Smooth muscle cell (in vitro differentiated cells): Measurements from ENCODE around the gene GEMIN4. TPM values are rescaled to one million over a fixed set of nuclear protein-coding genes. Genes with fewer than 3 reads are reported as not detected.

Experiments
- DNase-seq: peaks from one replicate; lab custom pipeline; 2025; ENCODE audit not compliant: unreplicated experiment; lab: John Stamatoyannopoulos, UW
- H2AFZ ChIP-seq: fragments of 200-600 bp; sonication (generic); 2 replicates; pipeline ENCODE4 v1.6.0; 2016; ENCODE audit warnings: antibody characterized with exemption, low read depth, mild to moderate bottlenecking
- H3F3A ChIP-seq: fragments of 200-600 bp; sonication (generic); 2 replicates; pipeline ENCODE4 v1.6.0; 2017; ENCODE audit warnings: antibody characterized with exemption, low read depth
- H3K27ac ChIP-seq: fragments of 200-600 bp; sonication (generic); 2 replicates; pipeline ENCODE4 v1.5.1; 2016; ENCODE audit warnings: low read depth, mild to moderate bottlenecking
- H3K27me3 ChIP-seq: fragments of 200-600 bp; sonication (generic); 2 replicates; pipeline ENCODE4 v1.6.1; 2016; ENCODE audit warnings: low read depth, mild to moderate bottlenecking
- H3K36me3 ChIP-seq: fragments of 200-600 bp; sonication (generic); 2 replicates; pipeline ENCODE4 v1.5.1; 2016; ENCODE audit warnings: low read depth
- H3K4me1 ChIP-seq: fragments of 200-600 bp; sonication (generic); 2 replicates; pipeline ENCODE4 v1.5.1; 2016; ENCODE audit warnings: low read depth
- H3K4me2 ChIP-seq: fragments of 200-600 bp; sonication (generic); 2 replicates; pipeline ENCODE4 v1.6.0; 2016; ENCODE audit warnings: mild to moderate bottlenecking
- H3K4me3 ChIP-seq: fragments of 200-600 bp; sonication (generic); 2 replicates; pipeline ENCODE4 v1.5.1; 2016; ENCODE audit warnings: mild to moderate bottlenecking
- H3K79me2 ChIP-seq: fragments of 200-600 bp; sonication (generic); 2 replicates; pipeline ENCODE4 v1.6.0; 2016; ENCODE audit warnings: low read depth, mild to moderate bottlenecking
- H3K9ac ChIP-seq: fragments of 200-600 bp; sonication (generic); 2 replicates; pipeline ENCODE4 v1.6.0; 2016; ENCODE audit warnings: low read depth
- H3K9me3 ChIP-seq: fragments of 200-600 bp; sonication (generic); replicated peaks from 2 replicates; pipeline ENCODE4 v1.5.1; 2016; ENCODE audit warnings: low read depth
- H4K20me1 ChIP-seq: fragments of 200-600 bp; sonication (generic); 2 replicates; pipeline ENCODE4 v1.6.0; 2016; ENCODE audit warnings: low read depth
- CTCF ChIP-seq: fragments of 200-600 bp; sonication (generic); IDR thresholded peaks from 2 replicates; pipeline ENCODE4 v1.5.1; 2017; ENCODE audit warnings: borderline replicate concordance, mild to moderate bottlenecking, antibody characterized with exemption; ENCODE audit not compliant: insufficient read depth, poor library complexity, severe bottlenecking
- WGBS: methylation state at CpG from one replicate; pipeline ENCODE4 v1.1.7; 2016; ENCODE audit warnings: low lambda C conversion rate; 5-methylcytosine and 5-hydroxymethylcytosine counted together
- polyA plus RNA-seq: library from polyadenylated mRNA; unstranded; fragments of >200 nt; fragmentation: Nextera tagmentation; extraction: Ambion mirVana; gene quantifications from 2 replicates; pipeline ENCODE4 v1.2.1, GENCODE V29; 2016
- total RNA-seq: library from RNA; depleted of rRNA; stranded (reverse); fragments of >200 nt; gene quantifications from 2 replicates; pipeline ENCODE4 v1.2.3, GENCODE V29; 2014

Gene GEMIN4
- total and polyA plus RNA-seq, 2 experiments from 2014 or later = 10.5 to 18.8 TPM

- peak within 1 kb of the TSS; percentile 77 for H3K27ac ChIP-seq
- H3K9ac ChIP-seq = peak within 1 kb of the TSS; percentile 91
Observed at GRCh38 chr17:781805-782731, 30.0 kb upstream of the GEMIN4 start, which contains the start of the genes GLOD4 and MRM3. Gene GLOD4 (minus strand): TSS chr17:782280. CDS start chr17:782255, 25 bp downstream. Gene MRM3 (plus strand): TSS chr17:782353. CDS start chr17:782379, 26 bp downstream.

DNA sequence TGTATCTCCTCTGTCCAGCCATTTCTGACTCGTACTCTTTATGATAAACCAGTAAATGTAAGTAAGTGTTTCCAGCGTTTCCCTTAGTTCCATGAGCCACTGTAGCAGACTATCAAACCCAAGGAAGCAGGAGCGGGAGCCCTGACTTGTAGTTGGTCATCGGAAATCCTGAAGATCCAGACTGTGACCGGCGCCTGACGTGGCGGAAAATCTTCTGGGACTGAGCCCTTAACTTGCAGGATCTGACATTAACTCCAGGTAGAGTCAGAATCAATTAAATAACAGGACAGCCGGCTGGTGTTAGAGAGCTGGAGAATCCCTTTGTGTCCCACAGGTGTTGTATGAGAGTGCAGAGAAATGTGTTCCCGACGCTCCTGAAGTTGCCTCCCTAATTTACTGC lies 26.0 kb upstream of the GEMIN4 start:
- no peak for DNase-seq
- H3K79me2 ChIP-seq = peaks cover 37% of the 10 kb centered on the region
- no peak overlapping the region for H2AFZ ChIP-seq
- peaks cover 5% of the 10 kb centered on the region for H4K20me1 ChIP-seq
- no peak overlapping the region for H3K4me3 ChIP-seq
- peaks cover 8% of the 10 kb centered on the region for H3F3A ChIP-seq
- WGBS = 94% methylated on average over 11 of the region's 11 CpGs
- H3K27me3 ChIP-seq = no peaks in the 10 kb centered on the region
- no peaks in the 10 kb centered on the region for H3K9me3 ChIP-seq
- H3K27ac ChIP-seq = no peak overlapping the region
- TF ChIP-seq CTCF = no peak
- H3K4me1 ChIP-seq = peaks cover 21% of the 10 kb centered on the region
- no peak overlapping the region for H3K9ac ChIP-seq
- no peak overlapping the region for H3K4me2 ChIP-seq
- H3K36me3 ChIP-seq = peaks cover 13% of the 10 kb centered on the region

More at GRCh38 chr17:781805-782731, 30.0 kb upstream of the GEMIN4 start, which contains the start of the genes GLOD4 and MRM3:
- no peak for TF ChIP-seq CTCF
- Histone ChIP-seq H3K36me3 (no peaks in the 10 kb centered on the region), H3K9me3 (no peaks in the 10 kb centered on the region), H3F3A (no peaks in the 10 kb centered on the region), H3K27me3 (no peaks in the 10 kb centered on the region), H2AFZ (peak within 1 kb of the TSS; percentile 70), H3K4me1 (peaks cover 18% of the 10 kb centered on the region), H4K20me1 (peaks cover 5% of the 10 kb centered on the region), H3K4me2 (peak within 1 kb of the TSS; percentile 91), H3K79me2 (peaks cover 54% of the 10 kb centered on the region), H3K4me3 (peak within 1 kb of the TSS; percentile 91)
- WGBS = under 1% methylated on average over 86 of the region's 87 CpGs
- DNase-seq = peak; percentile 83

DNA sequence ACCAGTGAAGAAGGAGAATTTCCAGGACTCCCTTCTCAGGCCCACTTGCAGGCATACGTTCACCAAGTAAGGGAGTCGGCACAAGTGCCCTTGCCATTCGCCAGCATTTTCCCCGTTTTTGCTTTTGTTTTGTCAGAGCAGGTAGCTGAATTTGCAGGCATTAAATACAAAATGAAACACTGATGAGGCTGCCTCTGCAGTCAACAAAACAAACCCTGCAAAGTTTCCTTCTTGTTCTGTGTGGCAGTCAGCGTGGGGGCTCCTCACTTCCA lies 22.2 kb upstream of the GEMIN4 start:
- Histone ChIP-seq H4K20me1 (peaks cover 5% of the 10 kb centered on the region), H3K4me3 (no peak overlapping the region), H2AFZ (no peak overlapping the region), H3K27me3 (no peaks in the 10 kb centered on the region), H3K4me1 (peaks cover 15% of the 10 kb centered on the region), H3K27ac (peak overlapping the region; percentile 64), H3K9me3 (no peaks in the 10 kb centered on the region), H3K36me3 (peaks cover 35% of the 10 kb centered on the region), H3K4me2 (peak overlapping the region; percentile 12), H3F3A (peaks cover 8% of the 10 kb centered on the region), H3K79me2 (peaks cover 5% of the 10 kb centered on the region), H3K9ac (no peak overlapping the region)
- TF ChIP-seq CTCF = no peak
- DNase-seq = no peak
- 88% methylated on average over 5 of the region's 5 CpGs for WGBS
